Measurements from ENCODE around the gene CRYBB3.
"Not testable (repeated sequence)": the region's sequence is repeated elsewhere in the genome, so short reads cannot be mapped to it uniquely, and the experiment has no call there.

GRCh38 chr22:25178869-25179631 is 20.6 kb upstream of the CRYBB3 start:
- not testable (repeated sequence) for TF ChIP-seq CTCF (optimal IDR thresholded peaks at IDR 0.05 in 1 of 3, IDR thresholded peaks at IDR 0.05 in 1 of 3, conservative IDR thresholded peaks at IDR 0.05 in 1 of 3; ENCODE audit: extremely low read depth in 1 of 3, insufficient read depth in 2 of 3, low read length in 3 of 3); EZH2 (IDR thresholded peaks at IDR 0.05; ENCODE audit: low read length)
